Spleen (tissue), 7 donors: ENCODE measurements around the gene INTS4.

Experiments used
- POLR2A ChIP-seq, 3 donors: fragments of 450-650 bp; IDR thresholded peaks; one replicate each; pipeline ENCODE4 v1.5.1; 2017; ENCODE audit warnings: antibody characterized with exemption in 3 of 3, mild to moderate bottlenecking in 1 of 3
- TF ChIP-seq, protein P1 (sequence below), 11 experiments: fragments of 200-600 bp in 7 of 11; fragments of 450-650 bp in 4 of 11; sonication (generic) in 4 of 11; IDR thresholded peaks in 8 of 11; conservative IDR thresholded peaks in 3 of 11; 1 replicate in 7 of 11; 2 replicates in 4 of 11; pipeline versions ENCODE4 v1.4.0 to v1.8.0; 2016 to 2021; ENCODE audit warnings: antibody characterized with exemption in 11 of 11, inconsistent platforms in 4 of 11, mild to moderate bottlenecking in 1 of 11
- donor health status: DM: no; HTN: no; CAD: no; lungs with moderate emphysema.
- donor health status: DM: no; HTN: no; CAD: no.
- donor health status: DM: no; HTN: no; CAD: no.

DNA sequence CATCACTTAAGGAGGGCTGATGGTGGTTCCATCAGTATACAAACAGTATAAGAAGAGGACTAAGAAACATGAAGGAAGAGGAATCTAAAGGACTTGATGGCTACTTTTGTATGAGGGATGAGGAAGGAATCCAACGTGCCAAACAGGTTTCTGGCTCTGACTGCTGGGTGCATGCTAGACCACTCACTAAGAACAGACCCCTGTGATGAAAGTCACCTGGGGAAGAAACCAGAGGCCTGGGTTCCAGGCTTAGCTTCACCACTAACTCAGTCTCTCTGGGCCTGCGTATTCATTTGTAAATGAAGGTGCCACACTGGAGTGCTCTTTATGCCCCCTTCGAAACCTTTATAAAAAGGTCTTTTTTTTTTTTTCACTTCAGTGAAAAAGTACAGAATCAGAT lies 118.4 kb downstream of the INTS4 start:
- no peak for TF ChIP-seq POLR2A (IDR thresholded peaks at IDR 0.05)
- TF ChIP-seq, protein P1, sequence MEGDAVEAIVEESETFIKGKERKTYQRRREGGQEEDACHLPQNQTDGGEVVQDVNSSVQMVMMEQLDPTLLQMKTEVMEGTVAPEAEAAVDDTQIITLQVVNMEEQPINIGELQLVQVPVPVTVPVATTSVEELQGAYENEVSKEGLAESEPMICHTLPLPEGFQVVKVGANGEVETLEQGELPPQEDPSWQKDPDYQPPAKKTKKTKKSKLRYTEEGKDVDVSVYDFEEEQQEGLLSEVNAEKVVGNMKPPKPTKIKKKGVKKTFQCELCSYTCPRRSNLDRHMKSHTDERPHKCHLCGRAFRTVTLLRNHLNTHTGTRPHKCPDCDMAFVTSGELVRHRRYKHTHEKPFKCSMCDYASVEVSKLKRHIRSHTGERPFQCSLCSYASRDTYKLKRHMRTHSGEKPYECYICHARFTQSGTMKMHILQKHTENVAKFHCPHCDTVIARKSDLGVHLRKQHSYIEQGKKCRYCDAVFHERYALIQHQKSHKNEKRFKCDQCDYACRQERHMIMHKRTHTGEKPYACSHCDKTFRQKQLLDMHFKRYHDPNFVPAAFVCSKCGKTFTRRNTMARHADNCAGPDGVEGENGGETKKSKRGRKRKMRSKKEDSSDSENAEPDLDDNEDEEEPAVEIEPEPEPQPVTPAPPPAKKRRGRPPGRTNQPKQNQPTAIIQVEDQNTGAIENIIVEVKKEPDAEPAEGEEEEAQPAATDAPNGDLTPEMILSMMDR (IDR thresholded peaks at IDR 0.05 in 8 of 11, conservative IDR thresholded peaks at IDR 0.05 in 3 of 11): no peak
